Pancreas (tissue), 10 donors: ENCODE measurements around the gene ZNF597. TPM values are rescaled to one million over a fixed set of nuclear protein-coding genes. Genes with fewer than 3 reads are reported as not detected.

Experiments
- ATAC-seq, 4 donors: fragments of 200-7000 bp; cut with Tn5 transposase; one replicate each; pipeline versions ENCODE4 v1.8.0 to v1.9.1; 2020; ENCODE audit warnings: mild to moderate bottlenecking in 4 of 4, moderate library complexity in 4 of 4
- DNase-seq, 6 donors: peaks; one replicate each; pipeline ENCODE4 v3.0.0-alpha.2; 2020
- FAIRE-seq: peaks from 2 replicates; lab custom pipeline; 2012; peaks lifted over from hg19 to GRCh38; lab: Jason Lieb, UNC
- H3K27ac ChIP-seq, 4 donors: fragments of 200-600 bp; sonication (generic); 1 replicate in 3 of 4; 2 replicates in 1 of 4; pipeline versions ENCODE4 v1.5.0 to v1.8.0; 2020
- H3K27me3 ChIP-seq, 4 donors: fragments of 200-600 bp; one replicate each; pipeline ENCODE4 v1.8.0; 2021
- H3K36me3 ChIP-seq, 3 donors: fragments of 200-600 bp; sonication (generic) in 1 of 3; one replicate each; pipeline versions ENCODE4 v1.5.0 to v1.8.0; 2020 to 2021
- H3K4me1 ChIP-seq, 3 donors: fragments of 200-600 bp; one replicate each; pipeline ENCODE4 v1.8.0; 2021
- H3K4me3 ChIP-seq, 4 donors: fragments of 200-600 bp; sonication (generic) in 2 of 4; one replicate each; pipeline versions ENCODE4 v1.5.0 to v1.8.0; 2020 to 2021
- H3K9me3 ChIP-seq, 4 donors: fragments of 200-600 bp; one replicate each; pipeline ENCODE4 v1.8.0; 2021
- CTCF ChIP-seq, 4 donors: fragments of 200-600 bp; sonication (generic) in 3 of 4; IDR thresholded peaks; one replicate each; pipeline versions ENCODE4 v1.5.0 to v1.8.0; 2021; ENCODE audit warnings: antibody characterized with exemption in 4 of 4
- WGBS, 2 donors: extraction: QIAGEN DNeasy Blood & Tissue Kit; methylation state at CpG; one replicate each; pipeline ENCODE4 v1.1.7; 2013; 5-methylcytosine and 5-hydroxymethylcytosine counted together
- intact Hi-C, 3 donors: fragments of 100-400 bp; cut with DNase I; formaldehyde crosslinking; loops; one replicate each; pipeline versions ENCODE4 v1.11.1 to v1.14.2; 2022
- polyA plus RNA-seq, 2 donors: library from polyadenylated mRNA; stranded (reverse); fragments of 200-250 nt; gene quantifications; one replicate each; pipeline ENCODE4 v1.2.3, GENCODE V29; 2013
- total RNA-seq, 6 donors: library from RNA; stranded (reverse); fragmentation: NEBNext Ultra II Directional in 4 of 6; extraction: Animal tissue kit (Norgen Biotek cat#: 25700) in 4 of 6; gene quantifications; one replicate each; pipeline versions ENCODE4 v1.2.1 to v1.2.4, GENCODE V29; 2021 to 2023
- donor health status: healthy with polysubstance abuse.
- donor health status: DM: no; HTN: no; CAD: no; lungs with moderate emphysema.
- donor health status: DM: no; HTN: no; CAD: no.
- donor health status: control.
- donor health status: control.
- donor health status: Bipolar disorder and iron deficiency.
- donor health status: DM: yes; HTN: yes; CAD: no.
- donor health status: DM: no; HTN: no; CAD: no.
- donor health status: DM: no; HTN: no; CAD: no.
- donor health status: DM: yes; HTN: yes; CAD: no.

Gene ZNF597
- total and polyA plus RNA-seq, 8 donors = 0.53 to 1.6 (median 0.92) TPM

GRCh38 chr16:3484318-3485096, 41.2 kb upstream of the ZNF597 start:
- peak in 1 of 6 donors; percentile 44 for DNase-seq

GRCh38 chr16:3482659-3483241, 39.4 kb upstream of the ZNF597 start:
- TF ChIP-seq CTCF (IDR thresholded peaks at IDR 0.05) = no peak
- Histone ChIP-seq H3K36me3 (peaks cover 4 to 61% (median 21%) of the 10 kb centered on the region in 3 donors), H3K9me3 (no peaks in the 10 kb centered on the region), H3K27me3 (no peaks in the 10 kb centered on the region), H3K4me1 (no peaks in the 10 kb centered on the region), H3K27ac (no peak overlapping the region), H3K4me3 (no peak overlapping the region)
- no peak for FAIRE-seq
- 94 to 96% methylated on average over 18 of the region's 18 CpGs for WGBS, 2 donors
- no peak for ATAC-seq
- DNase-seq = peak in 1 of 6 donors; percentile 19
- intact Hi-C loops = no loop called here

More at GRCh38 chr16:3484318-3485096, 41.2 kb upstream of the ZNF597 start:
- ATAC-seq (no peak), FAIRE-seq (no peak)
- intact Hi-C loops = no loop called here
- no peak overlapping the region for H3K27ac ChIP-seq
- no peaks in the 10 kb centered on the region for H3K9me3 ChIP-seq
- TF ChIP-seq CTCF (IDR thresholded peaks at IDR 0.05) = no peak
- H3K4me3 ChIP-seq = no peak overlapping the region
- 91 to 93% methylated on average over 30 of the region's 30 CpGs for WGBS, 2 donors
- peaks cover 4 to 58% (median 21%) of the 10 kb centered on the region in 3 donors for H3K36me3 ChIP-seq
- no peaks in the 10 kb centered on the region for H3K4me1 ChIP-seq
- no peaks in the 10 kb centered on the region for H3K27me3 ChIP-seq

GRCh38 chr16:3481696-3482658, 38.7 kb upstream of the ZNF597 start:
- no peaks in the 10 kb centered on the region for H3K4me1 ChIP-seq
- intact Hi-C loops = no loop called here
- peaks cover 4 to 61% (median 21%) of the 10 kb centered on the region in 3 donors for H3K36me3 ChIP-seq
- 91 to 93% methylated on average over 32 of the region's 32 CpGs for WGBS, 2 donors
- H3K27me3 ChIP-seq = no peaks in the 10 kb centered on the region
- ATAC-seq (no peak), FAIRE-seq (no peak), DNase-seq (peak in 1 of 6 donors; percentile 47)
- no peak overlapping the region for H3K27ac ChIP-seq
- no peak overlapping the region for H3K4me3 ChIP-seq
- H3K9me3 ChIP-seq = no peaks in the 10 kb centered on the region
- no peak for TF ChIP-seq CTCF (IDR thresholded peaks at IDR 0.05)

GRCh38 chr16:3480901-3481695, 37.8 kb upstream of the ZNF597 start:
- DNase-seq = peak in 1 of 6 donors; percentile 24
- Histone ChIP-seq H3K9me3 (no peaks in the 10 kb centered on the region), H3K4me1 (no peaks in the 10 kb centered on the region), H3K27me3 (no peaks in the 10 kb centered on the region), H3K4me3 (no peak overlapping the region), H3K36me3 (peaks cover 3 to 56% (median 18%) of the 10 kb centered on the region in 3 donors), H3K27ac (no peak overlapping the region)
- ATAC-seq = no peak
- intact Hi-C loops = no loop called here
- no peak for TF ChIP-seq CTCF (IDR thresholded peaks at IDR 0.05)
- no peak for FAIRE-seq
- 73 to 78% methylated on average over 18 of the region's 18 CpGs for WGBS, 2 donors
